ENCODE measurements around the gene FHIT.

FHIT gene

GRCh38 chr3:60144071-60144470 is 1107.2 kb downstream of the FHIT start:
- no peak overlapping the region for H3K4me3 ChIP-seq (ENCODE audit: low read depth, low read length)
- TF ChIP-seq CTCF (IDR thresholded peaks at IDR 0.05; ENCODE audit: low read depth, low read length): no peak

- no peak for TF ChIP-seq CTCF (IDR thresholded peaks at IDR 0.05; ENCODE audit: low read depth, low read length)
- no peak overlapping the region for H3K4me3 ChIP-seq (ENCODE audit: low read depth, low read length)
Measured at GRCh38 chr3:60142009-60142408, 1109.2 kb downstream of the FHIT start.

- no peak for TF ChIP-seq CTCF (IDR thresholded peaks at IDR 0.05; ENCODE audit: low read depth, low read length)
- H3K4me3 ChIP-seq (ENCODE audit: low read depth, low read length): no peak overlapping the region
Measured at GRCh38 chr3:60140160-60140559, 1111.1 kb downstream of the FHIT start.

GRCh38 chr3:60136601-60137000 is 1114.7 kb downstream of the FHIT start:
- H3K4me3 ChIP-seq (ENCODE audit: low read depth, low read length): no peak overlapping the region
- no peak for TF ChIP-seq CTCF (IDR thresholded peaks at IDR 0.05; ENCODE audit: low read depth, low read length)

GRCh38 chr3:60135474-60135873 is 1115.8 kb downstream of the FHIT start:
- TF ChIP-seq CTCF (IDR thresholded peaks at IDR 0.05; ENCODE audit: low read depth, low read length): no peak
- H3K4me3 ChIP-seq (ENCODE audit: low read depth, low read length): no peak overlapping the region

- no peak for TF ChIP-seq CTCF (IDR thresholded peaks at IDR 0.05; ENCODE audit: low read depth, low read length)
- no peak overlapping the region for H3K4me3 ChIP-seq (ENCODE audit: low read depth, low read length)
Measured at GRCh38 chr3:60133269-60134162, 1117.7 kb downstream of the FHIT start.

GRCh38 chr3:60131618-60132017 is 1119.6 kb downstream of the FHIT start:
- no peak overlapping the region for H3K4me3 ChIP-seq (ENCODE audit: low read depth, low read length)
- TF ChIP-seq CTCF (IDR thresholded peaks at IDR 0.05; ENCODE audit: low read depth, low read length): no peak
